A172 (cell line): ENCODE results near the gene SAA2. TPM values are rescaled to one million over a fixed set of nuclear protein-coding genes. Genes with fewer than 3 reads are reported as not detected.
"Not testable (repeated sequence)": the region's sequence is repeated elsewhere in the genome, so short reads cannot be mapped to it uniquely, and the experiment has no call there.

ENCODE experiments used
- DNase-seq: peaks from one replicate; pipeline ENCODE4 v3.0.0-alpha.2; 2015; ENCODE audit warnings: low spot score
- total RNA-seq: library from RNA; depleted of rRNA; stranded (reverse); fragments of >200 nt; shearing (Covaris generic); gene quantifications from 2 replicates; pipeline ENCODE4 v1.2.3, GENCODE V29; 2014

Gene SAA2
- total RNA-seq, 1 experiment from 2014 or later = 4.9 TPM

GRCh38 chr11:18253233-18253632, 4.8 kb upstream of the SAA2 start:
- DNase-seq = no peak

GRCh38 chr11:18247191-18247581, 1.3 kb downstream of the SAA2 start:
- DNase-seq = not testable (repeated sequence)

DNA sequence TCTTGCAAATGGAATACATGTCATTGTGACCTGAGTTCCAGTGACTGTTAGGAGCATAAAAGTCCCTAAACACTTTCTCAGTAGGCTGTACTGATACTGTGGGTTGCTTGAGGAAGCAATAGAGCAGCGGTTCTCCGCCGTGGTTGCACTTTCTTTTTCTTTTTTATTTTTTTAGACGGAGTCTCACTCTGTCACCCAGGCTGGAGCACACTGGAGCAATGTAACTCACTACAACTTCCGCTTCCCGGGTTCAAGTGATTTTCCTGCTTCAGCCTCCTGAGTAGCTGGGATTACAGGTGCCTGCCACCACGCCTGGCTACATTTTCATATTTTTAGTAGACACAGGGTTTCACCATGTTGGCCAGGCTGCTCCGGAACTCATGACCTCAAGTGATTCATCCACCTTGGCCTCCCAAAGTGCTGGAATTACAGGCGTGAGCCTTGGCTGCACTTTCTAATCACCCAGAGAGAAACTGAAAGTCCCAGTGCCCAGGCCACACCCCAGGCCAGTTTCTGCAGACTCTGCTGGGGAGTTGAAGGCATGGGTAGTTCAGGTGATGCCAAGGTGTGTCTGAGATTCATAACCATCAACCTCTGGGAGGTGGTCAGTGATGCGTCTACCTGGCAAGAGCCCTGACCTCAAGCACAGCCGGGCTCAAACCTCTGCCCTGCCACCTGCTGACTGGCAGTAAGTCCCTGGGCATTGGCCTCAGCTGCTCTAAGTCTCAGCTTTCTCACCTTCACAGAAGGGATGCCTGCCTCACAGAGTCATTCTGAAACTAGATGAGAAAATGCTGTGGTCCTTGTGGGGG, 1.9 kb downstream of the SAA2 start:
- DNase-seq = not testable (repeated sequence)

DNA sequence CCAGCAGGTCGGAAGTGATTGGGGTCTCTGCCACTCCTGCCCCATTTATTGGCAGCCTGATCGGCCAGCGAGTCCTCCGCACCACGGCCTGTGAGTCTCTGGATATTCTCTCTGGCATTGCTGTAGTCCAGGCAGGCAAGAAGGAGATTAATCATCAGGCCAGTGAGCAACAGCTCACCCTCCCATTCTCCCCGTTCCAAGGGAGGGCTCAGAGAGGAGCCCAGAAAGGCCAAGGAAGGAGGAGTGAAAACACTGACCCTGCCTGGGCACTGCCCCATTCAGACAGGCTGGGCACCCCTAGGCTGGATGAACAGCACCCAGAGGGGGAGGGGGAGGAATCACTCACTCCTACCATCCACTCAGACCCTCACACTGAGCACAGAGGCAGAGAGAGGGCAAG, 3.1 kb downstream of the SAA2 start:
- DNase-seq = no peak

GRCh38 chr11:18243783-18244362, 4.6 kb downstream of the SAA2 start:
- DNase-seq = peak; percentile 73

DNA sequence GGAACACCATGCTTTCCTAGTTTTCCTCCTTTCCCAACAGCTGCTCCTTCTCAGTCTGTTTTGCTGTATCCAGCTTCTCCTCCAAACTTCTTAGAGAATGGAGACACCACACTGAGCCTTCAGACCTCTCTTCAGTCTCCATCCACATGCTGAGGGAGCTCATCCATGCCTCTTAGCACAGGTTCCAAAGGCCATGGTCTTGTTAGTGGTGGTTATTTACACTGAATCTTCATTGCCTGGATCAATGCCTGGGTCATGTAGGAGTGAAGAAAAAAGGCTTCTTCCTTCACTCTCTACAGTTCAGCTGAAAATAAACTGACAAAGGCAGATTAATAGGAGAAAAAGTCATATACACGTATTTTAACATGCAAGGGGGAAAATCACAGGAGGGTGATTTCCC, 8.8 kb downstream of the SAA2 start:
- no peak for DNase-seq

DNA sequence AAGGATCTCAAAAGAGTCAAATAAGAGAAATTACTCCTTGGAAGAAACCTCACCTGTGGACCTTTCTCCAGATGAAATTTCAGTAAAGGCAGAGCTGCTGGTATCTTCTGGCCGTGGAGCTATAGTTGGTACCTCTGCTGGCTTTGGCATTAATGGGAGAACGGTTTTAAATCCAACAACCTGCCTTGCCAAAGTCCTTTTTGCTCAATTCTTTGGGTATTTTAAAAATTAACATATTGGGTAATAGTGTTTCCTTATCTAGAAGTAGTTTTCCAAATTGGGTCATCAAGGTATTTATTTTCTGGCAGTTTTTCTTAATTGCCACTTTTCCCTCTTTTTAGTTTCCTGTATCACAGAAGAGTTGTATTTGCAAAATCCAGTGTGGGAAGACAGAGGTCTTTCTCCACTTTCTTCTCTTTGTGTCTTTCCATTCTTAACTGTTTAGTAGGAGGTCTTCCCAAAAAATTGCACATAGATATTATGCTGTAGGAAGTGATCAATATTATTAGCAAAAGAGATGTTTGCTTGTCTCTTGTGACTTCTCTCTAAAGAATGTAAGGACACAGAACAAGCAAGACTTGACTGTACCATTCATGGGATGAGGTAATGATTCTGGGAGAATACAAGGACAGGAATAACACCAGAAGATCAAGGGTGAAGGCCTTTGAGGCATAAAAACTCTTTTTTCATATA, 11.7 kb downstream of the SAA2 start, which contains the start of gene SAA4:
TSS of gene SAA4 (minus strand) at position 139 of the 693 bp plus-strand sequence. CDS start 876 bp downstream, outside the sequence.
- DNase-seq = no peak

DNA sequence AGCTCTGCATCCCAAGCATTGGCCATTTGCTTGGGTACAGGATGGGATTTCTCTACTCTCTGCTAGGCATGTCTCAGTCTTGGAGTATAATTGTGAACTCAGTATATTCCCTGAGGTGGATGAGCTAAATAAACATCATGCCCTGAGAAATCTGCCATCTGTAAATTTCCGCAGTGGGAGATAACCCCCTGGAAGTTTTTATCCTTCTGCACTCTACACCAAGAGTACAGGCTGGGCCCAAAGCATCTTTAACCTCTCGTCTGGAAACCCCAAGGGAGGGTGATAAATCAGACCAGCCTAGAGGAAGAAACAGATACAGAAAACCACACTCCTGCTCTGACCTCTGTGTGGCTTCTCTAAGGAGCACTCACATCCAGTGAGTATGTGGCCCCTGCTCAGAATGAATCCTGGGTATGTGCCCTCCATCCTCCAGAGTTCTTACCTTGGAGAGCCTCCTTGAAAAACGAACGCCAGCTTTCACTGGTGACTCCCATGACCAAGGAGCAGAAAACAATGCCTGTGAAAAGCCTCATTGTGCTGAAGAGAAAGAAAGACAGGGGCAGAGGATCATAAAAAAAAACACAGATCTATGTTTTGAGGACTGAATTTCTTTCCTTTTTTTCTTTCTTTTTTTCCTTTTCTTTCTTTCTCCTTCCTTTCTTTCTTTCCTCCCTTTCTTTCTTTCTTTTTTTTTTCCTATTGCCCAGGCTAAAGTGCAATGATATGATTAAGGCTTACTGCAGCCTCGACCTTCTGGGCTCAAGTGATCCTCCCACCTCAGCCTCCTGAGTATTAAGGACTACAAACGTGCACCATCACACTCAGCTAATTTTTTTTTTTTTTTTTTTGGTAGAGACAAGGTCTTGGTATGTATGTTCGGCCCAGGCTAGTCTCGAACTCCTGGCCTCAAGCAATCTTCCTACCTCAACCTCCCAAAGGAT, 12.8 kb downstream of the SAA2 start:
- DNase-seq = peak; percentile 4

DNA sequence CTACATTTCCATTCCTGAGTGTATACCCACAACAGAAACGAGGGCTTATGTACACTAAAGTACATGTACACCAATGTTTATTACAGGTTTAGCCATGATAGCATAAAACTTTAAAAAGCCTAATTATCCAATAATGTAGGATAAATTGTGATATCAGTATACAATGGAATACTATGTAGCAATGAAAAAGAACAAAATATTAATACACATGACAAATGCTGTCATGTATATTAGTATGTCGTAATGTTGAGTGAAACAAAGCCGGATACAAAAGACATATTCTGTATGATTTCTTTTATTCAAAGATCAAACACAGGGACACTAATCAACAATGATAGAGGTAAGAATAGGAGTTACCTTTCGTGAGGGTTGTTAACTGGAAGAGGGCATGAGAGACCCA, 14.6 kb downstream of the SAA2 start:
- no peak for DNase-seq

GRCh38 chr11:18230859-18231258, 17.6 kb downstream of the SAA2 start:
- no peak for DNase-seq

DNA sequence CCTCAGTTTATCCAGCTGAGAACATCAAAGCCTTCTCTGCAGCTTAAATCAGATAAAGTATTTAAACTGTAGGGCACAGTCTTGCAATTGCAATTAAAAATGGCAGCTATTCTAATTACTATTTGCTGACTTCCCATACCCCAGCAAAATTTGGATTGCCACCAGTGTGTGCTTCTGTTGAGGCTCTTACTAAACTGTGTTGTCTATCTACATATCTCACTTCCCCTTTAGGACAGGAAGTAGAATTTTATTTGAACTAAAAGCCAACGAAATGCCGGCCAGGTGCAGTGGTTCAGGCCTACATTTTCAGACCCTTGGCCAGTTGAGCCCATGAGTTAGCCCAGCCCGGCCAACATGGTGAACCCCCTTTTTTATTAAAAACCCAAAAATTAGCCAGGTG, 19.0 kb downstream of the SAA2 start:
- no peak for DNase-seq

DNA sequence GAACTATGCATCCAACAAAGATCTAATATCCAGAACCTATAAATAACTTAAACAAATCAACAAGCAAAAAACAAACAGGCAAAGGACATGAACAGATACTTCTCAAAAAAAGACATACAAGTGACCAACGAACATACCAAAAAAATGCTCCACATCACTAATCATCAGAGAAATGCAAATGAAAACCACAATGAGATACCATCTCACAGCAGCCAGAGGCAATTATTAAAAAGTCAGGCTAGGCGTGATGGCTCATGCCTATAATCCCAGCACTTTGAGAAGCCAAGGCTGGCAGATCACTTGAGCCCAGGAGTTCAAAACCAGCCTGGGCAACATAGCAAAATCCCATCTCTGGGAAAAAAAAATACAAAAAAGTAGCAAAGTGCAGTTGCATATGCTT, 22.6 kb downstream of the SAA2 start:
- DNase-seq = no peak

DNA sequence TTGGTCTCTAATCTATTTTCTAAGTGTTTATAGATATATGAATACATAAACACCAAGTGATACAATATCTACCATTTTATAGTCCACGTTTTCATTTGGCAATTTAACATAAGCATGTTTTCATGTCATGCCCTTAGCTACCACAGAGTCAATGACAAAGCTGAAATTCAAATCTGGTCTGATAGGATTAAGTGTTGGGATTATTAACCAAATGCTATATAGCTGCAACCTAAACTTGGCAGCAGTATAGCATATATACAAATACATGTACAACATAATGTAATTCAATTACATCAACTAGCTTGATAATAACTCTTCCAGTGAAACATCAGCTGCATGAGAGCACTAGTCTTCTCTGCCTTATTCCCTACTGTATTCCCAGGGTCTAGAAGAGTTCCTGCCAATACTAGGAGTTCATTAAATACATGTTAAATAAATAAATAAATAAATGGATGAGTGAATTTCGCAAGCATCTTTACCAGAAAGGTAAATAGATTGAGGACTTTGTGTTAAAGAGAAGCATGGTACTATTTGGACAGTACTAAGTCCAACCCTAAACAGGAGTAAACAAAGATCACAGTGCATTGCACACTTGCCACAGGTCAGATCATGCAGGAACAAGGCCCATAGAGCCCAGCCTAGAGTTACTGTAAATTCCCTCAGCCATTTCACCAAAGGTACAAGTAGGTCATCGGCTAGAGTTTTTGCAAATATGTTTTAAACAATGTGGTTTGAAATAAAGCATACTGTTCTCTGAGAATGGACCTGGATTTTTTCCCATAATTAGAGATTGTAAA, 24.7 kb downstream of the SAA2 start:
- no peak for DNase-seq

DNA sequence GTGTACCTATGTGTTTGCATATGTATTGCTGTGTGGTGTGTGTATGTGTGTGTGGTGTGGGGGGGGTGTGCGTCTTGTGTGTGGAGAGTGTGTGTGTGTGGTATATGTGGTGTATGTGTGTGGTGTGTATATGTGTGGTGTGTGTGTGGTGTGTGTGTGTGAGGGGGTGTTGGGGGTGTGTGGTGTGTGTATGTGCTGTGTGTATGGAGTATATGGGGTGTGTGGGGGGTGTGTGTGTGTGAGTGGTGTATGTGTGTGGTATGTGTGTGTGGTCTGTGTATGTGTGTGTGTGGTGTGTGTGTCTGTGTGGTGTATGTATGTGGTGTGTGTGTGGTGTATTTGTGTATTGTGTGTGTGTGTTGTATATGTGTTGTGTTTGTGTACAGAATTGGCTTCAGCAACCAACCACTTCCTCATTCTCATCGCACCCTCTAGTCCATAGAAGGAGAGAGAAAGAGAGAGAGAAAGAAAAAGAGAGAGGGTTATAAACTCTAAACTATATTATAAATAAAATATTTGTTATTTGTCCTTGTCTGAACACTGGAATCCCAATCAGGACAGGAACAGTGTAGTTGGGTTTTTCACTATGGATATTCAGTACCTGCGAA, 25.6 kb downstream of the SAA2 start:
- DNase-seq = no peak

- DNase-seq = no peak
Observed at GRCh38 chr11:18221274-18221876, 27.1 kb downstream of the SAA2 start.

- DNase-seq = no peak
Observed at GRCh38 chr11:18209058-18209457, 39.4 kb downstream of the SAA2 start.

- DNase-seq = no peak
Observed at GRCh38 chr11:18204771-18205170, 43.7 kb downstream of the SAA2 start.

DNA sequence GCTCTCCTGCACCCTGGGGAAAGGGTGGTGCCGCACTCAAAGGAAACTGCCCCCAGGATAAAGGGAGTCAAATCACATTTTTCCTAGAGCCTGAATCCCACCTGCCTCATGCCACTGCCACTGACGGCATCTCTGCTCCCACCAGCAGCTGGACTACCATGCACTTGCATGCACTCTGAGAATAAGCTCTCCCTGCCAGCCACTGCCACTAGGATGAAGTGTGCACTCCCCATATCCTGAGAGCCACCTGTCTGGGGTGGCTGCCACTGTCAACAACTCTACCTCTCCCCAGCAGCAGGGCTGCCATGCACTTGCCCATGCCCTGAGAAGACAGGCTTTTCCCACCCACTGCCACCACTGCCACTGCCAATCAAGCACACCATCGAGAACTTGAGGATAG, 44.2 kb downstream of the SAA2 start:
- DNase-seq = no peak

DNA sequence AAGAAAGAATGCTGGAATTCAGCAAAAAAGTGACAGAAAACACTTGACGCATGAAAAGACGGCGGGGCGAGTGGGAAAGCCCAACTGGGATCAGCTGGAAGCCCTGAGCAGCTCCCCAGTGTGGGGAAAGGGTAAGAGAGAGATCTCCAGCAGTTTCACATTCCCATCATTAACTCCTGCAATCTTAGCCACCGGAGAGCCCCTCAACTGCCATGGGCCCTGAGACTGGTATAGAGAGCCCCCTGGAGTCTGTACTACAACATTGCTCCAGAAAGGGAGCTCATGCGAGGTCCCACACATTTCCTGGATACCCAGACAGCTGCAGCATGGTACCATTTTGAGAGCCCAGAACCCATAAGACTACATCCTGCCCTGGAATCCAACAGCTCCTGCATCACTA, 44.7 kb downstream of the SAA2 start:
- DNase-seq = peak; percentile 11

- DNase-seq = not testable (repeated sequence)
Observed at GRCh38 chr11:18197738-18198137, 50.7 kb downstream of the SAA2 start.
